ENCODE measurements around the gene NKPD1. TPM values are rescaled to one million over a fixed set of nuclear protein-coding genes. Genes with fewer than 3 reads are reported as not detected.

Gene NKPD1
- total and polyA plus RNA-seq, 10 of the 15 experiments (the other 5 are each of a cell fraction or from before 2014, with no cell fraction given): 0.05 to 0.18 (median 0.06) TPM; not detected in 7

GRCh38 chr19:45179072-45179891 is 18.5 kb upstream of the NKPD1 start (continued):
- TF ChIP-seq PAX8 (IDR thresholded peaks at IDR 0.05) (no peak), SIN3A (IDR thresholded peaks at IDR 0.05; ENCODE audit: low read depth, low read length) (peak; percentile 49; the same call in 1 of the 2 replicates), IKZF2 (IDR thresholded peaks at IDR 0.05) (no peak), ZNF217 (IDR thresholded peaks at IDR 0.05) (0 out of 2 replicates have a peak, but pooled peaks have one; percentile 32), NKRF (conservative IDR thresholded peaks at IDR 0.05) (peak; percentile 93), ETV6 (conservative IDR thresholded peaks at IDR 0.05 in 1 of 2, IDR thresholded peaks at IDR 0.05 in 1 of 2; ENCODE audit: borderline replicate concordance in 1 of 2, low read depth in 1 of 2) (no peak), BCL11A (IDR thresholded peaks at IDR 0.05; ENCODE audit: low read depth, low read length) (no peak), IKZF1 (conservative IDR thresholded peaks at IDR 0.05) (peak; percentile 73), ZBTB40 (IDR thresholded peaks at IDR 0.05; ENCODE audit: borderline replicate concordance) (no peak), ZNF274 (IDR thresholded peaks at IDR 0.05; ENCODE audit: insufficient read depth, insufficient read length) (no peak), NFXL1 (IDR thresholded peaks at IDR 0.05; ENCODE audit: borderline replicate concordance) (no peak), ZNF207 (IDR thresholded peaks at IDR 0.05; ENCODE audit: borderline replicate concordance) (peak; percentile 24; the same call in 1 of the 2 replicates), PAX5 (IDR thresholded peaks at IDR 0.05; ENCODE audit: borderline replicate concordance, low read depth, low read length) (no peak), JUND (IDR thresholded peaks at IDR 0.05; ENCODE audit: low read depth, low read length) (no peak), RCOR1 (conservative IDR thresholded peaks at IDR 0.05; ENCODE audit: low read depth, low read length) (no peak), RBBP5 (conservative IDR thresholded peaks at IDR 0.05) (no peak), LARP7 (IDR thresholded peaks at IDR 0.05) (peak; percentile 91), NR2F1 (conservative IDR thresholded peaks at IDR 0.05) (no peak; the same call in 1 of the 2 replicates), DPF2 (IDR thresholded peaks at IDR 0.05) (no peak; the same call in 1 of the 2 replicates), POLR2A (IDR thresholded peaks at IDR 0.05; ENCODE audit: low read depth, low read length) (peak; percentile 74), SMAD1 (IDR thresholded peaks at IDR 0.05; ENCODE audit: low read depth, partially characterized antibody) (no peak), YY1 (IDR thresholded peaks at IDR 0.05; ENCODE audit: low read depth, low read length) (peak; percentile 46; the same call in 1 of the 2 replicates), NBN (IDR thresholded peaks at IDR 0.05) (no peak), JUNB (IDR thresholded peaks at IDR 0.05) (no peak)
